PC-9 (cell line): ENCODE measurements around the gene ESR2.

Experiments
- EZH2 ChIP-seq: fragments of 200-600 bp; sonication (generic); IDR thresholded peaks from 2 replicates; pipeline ENCODE4 v1.8.0; 2017; ENCODE audit warnings: antibody characterized with exemption, low read depth
- TF ChIP-seq, protein P1 (sequence below): fragments of 200-600 bp; sonication (generic); conservative IDR thresholded peaks from 2 replicates; pipeline ENCODE4 v1.6.1; 2017; ENCODE audit warnings: mixed run types, antibody characterized with exemption, mild to moderate bottlenecking, moderate library complexity

DNA sequence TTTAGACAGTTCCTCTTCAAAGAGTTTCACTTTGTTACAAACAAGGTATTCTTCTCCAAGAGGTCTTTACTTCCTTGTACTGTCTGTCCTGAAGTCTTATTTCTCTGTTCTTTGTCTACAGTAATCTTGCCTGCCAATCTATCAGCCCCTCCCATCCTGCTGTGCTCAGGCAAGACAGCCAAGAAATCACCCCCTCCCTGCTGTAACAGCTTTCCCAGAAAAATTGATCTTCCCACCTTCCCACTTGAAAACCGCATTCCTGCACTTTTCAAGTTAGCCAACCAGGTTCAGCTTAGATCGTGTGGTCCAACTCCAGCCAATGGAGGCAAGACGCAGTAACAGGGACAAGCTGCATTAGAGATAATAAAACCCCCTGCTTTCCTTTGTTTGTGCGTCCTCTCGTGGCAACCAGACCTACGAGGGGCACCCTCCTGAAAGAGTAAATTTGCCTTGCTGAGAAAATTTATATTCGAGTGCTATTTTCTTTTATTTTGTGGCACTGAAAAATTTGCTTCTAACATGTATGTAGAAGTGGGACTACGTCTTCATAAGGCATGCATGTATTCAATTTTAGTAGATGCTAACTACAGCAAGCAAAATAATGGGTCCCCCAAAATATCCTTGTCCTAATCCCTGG lies 46.5 kb upstream of the ESR2 start:
- TF ChIP-seq, protein P1, sequence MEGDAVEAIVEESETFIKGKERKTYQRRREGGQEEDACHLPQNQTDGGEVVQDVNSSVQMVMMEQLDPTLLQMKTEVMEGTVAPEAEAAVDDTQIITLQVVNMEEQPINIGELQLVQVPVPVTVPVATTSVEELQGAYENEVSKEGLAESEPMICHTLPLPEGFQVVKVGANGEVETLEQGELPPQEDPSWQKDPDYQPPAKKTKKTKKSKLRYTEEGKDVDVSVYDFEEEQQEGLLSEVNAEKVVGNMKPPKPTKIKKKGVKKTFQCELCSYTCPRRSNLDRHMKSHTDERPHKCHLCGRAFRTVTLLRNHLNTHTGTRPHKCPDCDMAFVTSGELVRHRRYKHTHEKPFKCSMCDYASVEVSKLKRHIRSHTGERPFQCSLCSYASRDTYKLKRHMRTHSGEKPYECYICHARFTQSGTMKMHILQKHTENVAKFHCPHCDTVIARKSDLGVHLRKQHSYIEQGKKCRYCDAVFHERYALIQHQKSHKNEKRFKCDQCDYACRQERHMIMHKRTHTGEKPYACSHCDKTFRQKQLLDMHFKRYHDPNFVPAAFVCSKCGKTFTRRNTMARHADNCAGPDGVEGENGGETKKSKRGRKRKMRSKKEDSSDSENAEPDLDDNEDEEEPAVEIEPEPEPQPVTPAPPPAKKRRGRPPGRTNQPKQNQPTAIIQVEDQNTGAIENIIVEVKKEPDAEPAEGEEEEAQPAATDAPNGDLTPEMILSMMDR = no peak
- no peak for TF ChIP-seq EZH2
